ENCODE data around the gene SGCA.

- TF ChIP-seq, protein P1, sequence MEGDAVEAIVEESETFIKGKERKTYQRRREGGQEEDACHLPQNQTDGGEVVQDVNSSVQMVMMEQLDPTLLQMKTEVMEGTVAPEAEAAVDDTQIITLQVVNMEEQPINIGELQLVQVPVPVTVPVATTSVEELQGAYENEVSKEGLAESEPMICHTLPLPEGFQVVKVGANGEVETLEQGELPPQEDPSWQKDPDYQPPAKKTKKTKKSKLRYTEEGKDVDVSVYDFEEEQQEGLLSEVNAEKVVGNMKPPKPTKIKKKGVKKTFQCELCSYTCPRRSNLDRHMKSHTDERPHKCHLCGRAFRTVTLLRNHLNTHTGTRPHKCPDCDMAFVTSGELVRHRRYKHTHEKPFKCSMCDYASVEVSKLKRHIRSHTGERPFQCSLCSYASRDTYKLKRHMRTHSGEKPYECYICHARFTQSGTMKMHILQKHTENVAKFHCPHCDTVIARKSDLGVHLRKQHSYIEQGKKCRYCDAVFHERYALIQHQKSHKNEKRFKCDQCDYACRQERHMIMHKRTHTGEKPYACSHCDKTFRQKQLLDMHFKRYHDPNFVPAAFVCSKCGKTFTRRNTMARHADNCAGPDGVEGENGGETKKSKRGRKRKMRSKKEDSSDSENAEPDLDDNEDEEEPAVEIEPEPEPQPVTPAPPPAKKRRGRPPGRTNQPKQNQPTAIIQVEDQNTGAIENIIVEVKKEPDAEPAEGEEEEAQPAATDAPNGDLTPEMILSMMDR (IDR thresholded peaks at IDR 0.05; ENCODE audit: poor library complexity, severe bottlenecking), result no peak
- no peak for TF ChIP-seq TAF1 (IDR thresholded peaks at IDR 0.05; ENCODE audit: low read depth)
- TF ChIP-seq EP300 (conservative IDR thresholded peaks at IDR 0.05; ENCODE audit: poor library complexity, severe bottlenecking), result no peak
- TF ChIP-seq POLR2AphosphoS5 (IDR thresholded peaks at IDR 0.05), result no peak
These were observed 35.6 kb downstream of the SGCA start, which contains the start of gene COL1A1 for GRCh38 chr17:50201276-50201854.
